Neural cell (in vitro differentiated cells): ENCODE data around the gene ATF2. TPM values are rescaled to one million over a fixed set of nuclear protein-coding genes. Genes with fewer than 3 reads are reported as not detected.

ENCODE experiments used
- H2AFZ ChIP-seq: fragments of 200-600, 300-800 bp; sonication (generic), shearing (Covaris generic); 2 replicates; pipeline ENCODE4 v1.6.0; 2014; ENCODE audit warnings: low read depth, mild to moderate bottlenecking, antibody characterized with exemption, low read length, moderate library complexity
- H3F3A ChIP-seq: fragments of 200-600 bp; shearing (Covaris generic); 2 replicates; pipeline ENCODE4 v1.6.1; 2016; ENCODE audit warnings: mild to moderate bottlenecking, moderate library complexity, mixed read lengths, antibody characterized with exemption, low read length; ENCODE audit not compliant: insufficient read depth, poor library complexity, severe bottlenecking
- H3K27ac ChIP-seq: fragments of 200-600, 300-800 bp; sonication (generic), shearing (Covaris generic); 2 replicates; pipeline ENCODE4 v1.5.1; 2014; ENCODE audit warnings: mild to moderate bottlenecking, low read length, moderate library complexity
- H3K27me3 ChIP-seq: fragments of 300-800, 200-600 bp; sonication (generic), shearing (Covaris generic); 2 replicates; pipeline ENCODE4 v1.6.0; 2014; ENCODE audit warnings: mild to moderate bottlenecking, low read depth, low read length, moderate library complexity; ENCODE audit not compliant: insufficient read depth
- H3K36me3 ChIP-seq: fragments of 300-800, 200-600 bp; sonication (generic), shearing (Covaris generic); 2 replicates; pipeline ENCODE4 v1.5.1; 2014; ENCODE audit warnings: mild to moderate bottlenecking, antibody characterized with exemption, low read length, moderate library complexity; ENCODE audit not compliant: insufficient read depth
- H3K4me2 ChIP-seq: fragments of 300-800, 200-600 bp; sonication (generic), shearing (Covaris generic); 2 replicates; pipeline ENCODE4 v1.6.0; 2014; ENCODE audit warnings: mild to moderate bottlenecking, low read length
- H3K4me3 ChIP-seq: fragments of 300-800, 200-600 bp; sonication (generic), shearing (Covaris generic); 2 replicates; pipeline ENCODE4 v1.5.1; 2014; ENCODE audit warnings: mild to moderate bottlenecking, low read length, moderate library complexity
- H3K79me2 ChIP-seq: fragments of 200-600 bp; shearing (Covaris generic); replicated peaks from 2 replicates; pipeline ENCODE4 v1.6.0; 2014; ENCODE audit warnings: mild to moderate bottlenecking, low read length, moderate library complexity; ENCODE audit not compliant: insufficient read depth
- H3K9ac ChIP-seq: fragments of 300-800, 200-600 bp; sonication (generic), shearing (Covaris generic); 2 replicates; pipeline ENCODE4 v1.6.1; 2016; ENCODE audit warnings: mild to moderate bottlenecking, low read length, mixed read lengths
- H3K9me2 ChIP-seq: fragments of 200-600 bp; shearing (Covaris generic); 2 replicates; pipeline ENCODE4 v1.6.1; 2016; ENCODE audit warnings: mild to moderate bottlenecking, low read length, mixed read lengths; ENCODE audit not compliant: insufficient read depth
- H3K9me3 ChIP-seq: fragments of 200-600, 300-800 bp; sonication (generic), shearing (Covaris generic); 2 replicates; pipeline ENCODE4 v1.6.1; 2016; ENCODE audit warnings: mild to moderate bottlenecking, mixed run types, low read length, moderate library complexity, mixed read lengths
- H4K20me1 ChIP-seq: fragments of 200-600 bp; shearing (Covaris generic); 2 replicates; pipeline ENCODE4 v1.6.1; 2016; ENCODE audit warnings: mild to moderate bottlenecking, mixed run types; ENCODE audit not compliant: insufficient read depth
- EP300 ChIP-seq: fragments of 450-650 bp; conservative IDR thresholded peaks from 2 replicates; pipeline ENCODE4 v1.6.1; 2014; ENCODE audit warnings: antibody characterized with exemption, mild to moderate bottlenecking, moderate library complexity; ENCODE audit not compliant: poor library complexity, severe bottlenecking
- EZH2 ChIP-seq: fragments of 200-600, 300-800 bp; shearing (Covaris generic), sonication (generic); IDR thresholded peaks from 2 replicates; pipeline ENCODE4 v1.6.1; 2014; ENCODE audit warnings: antibody characterized with exemption, low read length, borderline replicate concordance, mild to moderate bottlenecking; ENCODE audit not compliant: insufficient read depth, poor library complexity, severe bottlenecking
- MXI1 ChIP-seq: fragments of 450-650 bp; conservative IDR thresholded peaks from 2 replicates; pipeline ENCODE4 v1.6.1; 2014; ENCODE audit warnings: antibody characterized with exemption, mild to moderate bottlenecking; ENCODE audit not compliant: poor library complexity, severe bottlenecking
- POLR2AphosphoS5 ChIP-seq: IDR thresholded peaks from 2 replicates; pipeline ENCODE4 v1.6.1; 2012
- RAD21 ChIP-seq: fragments of 450-650 bp; conservative IDR thresholded peaks from 2 replicates; pipeline ENCODE4 v1.6.1; 2014; ENCODE audit warnings: antibody characterized with exemption, mild to moderate bottlenecking, moderate library complexity
- SMC3 ChIP-seq: fragments of 450-650 bp; conservative IDR thresholded peaks from 2 replicates; pipeline ENCODE4 v1.6.1; 2014; ENCODE audit warnings: antibody characterized with exemption, mild to moderate bottlenecking, moderate library complexity; ENCODE audit not compliant: poor library complexity
- TAF1 ChIP-seq: IDR thresholded peaks from 2 replicates; pipeline ENCODE4 v1.6.1; 2012; ENCODE audit warnings: low read depth
- polyA plus RNA-seq: library from polyadenylated mRNA; depleted of rRNA; stranded (reverse); fragments of >200 nt; gene quantifications from 2 replicates; pipeline ENCODE4 v1.2.3, GENCODE V29; 2014
- TF ChIP-seq, protein P1 (sequence below): fragments of 450-650 bp; IDR thresholded peaks from 2 replicates; pipeline ENCODE4 v1.5.1; 2014; ENCODE audit warnings: antibody characterized with exemption, mild to moderate bottlenecking, moderate library complexity; ENCODE audit not compliant: poor library complexity, severe bottlenecking
- TF ChIP-seq, protein P2 (sequence below): IDR thresholded peaks from 2 replicates; pipeline ENCODE4 v1.6.1; 2012; ENCODE audit warnings: borderline replicate concordance

Gene ATF2
- polyA plus RNA-seq, 1 donor from 2014 or later, result 93.4 TPM

DNA sequence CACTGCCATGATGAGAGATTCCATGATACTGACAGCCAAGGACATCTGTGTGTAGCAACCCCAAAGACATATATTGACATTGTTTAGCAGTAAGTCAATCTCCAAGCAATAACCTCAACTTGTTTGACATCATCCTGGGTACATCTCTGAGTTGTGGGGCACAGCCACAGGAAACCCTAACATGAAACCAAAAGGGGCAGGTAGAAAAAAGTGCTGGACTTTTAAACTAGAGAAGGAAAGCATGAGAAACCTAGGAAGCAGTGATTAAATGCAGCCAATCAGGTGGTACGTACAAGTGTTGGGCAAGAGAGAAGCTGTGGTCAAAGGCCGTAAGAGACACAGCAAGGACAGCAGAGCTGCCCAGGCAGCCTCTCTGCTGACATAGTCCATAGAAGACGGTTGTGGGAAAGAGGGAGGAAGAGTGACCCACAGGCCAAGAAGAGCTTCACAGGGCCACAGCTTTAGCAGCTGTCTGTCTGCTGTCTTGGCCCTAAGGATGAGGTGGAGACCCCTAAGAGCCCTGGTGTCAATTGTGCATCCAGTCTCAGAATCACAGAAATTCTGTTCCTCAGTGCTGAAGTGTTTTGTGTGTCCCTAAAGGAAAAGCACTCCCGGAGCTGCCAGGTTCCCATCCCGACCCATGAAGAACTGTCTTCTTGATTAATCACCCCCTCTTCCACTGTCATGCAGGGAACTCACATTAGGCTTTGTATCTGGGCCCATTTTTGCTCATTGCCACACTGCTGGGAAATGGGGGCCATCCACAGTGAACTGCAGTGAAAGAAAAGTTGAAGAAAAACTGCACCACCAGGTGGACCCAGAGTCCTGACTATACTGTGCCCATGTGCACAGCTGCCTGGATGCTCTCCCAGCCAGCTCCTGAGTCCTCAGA, 137.4 kb downstream of the ATF2 start:
- Histone ChIP-seq H3K9me2 (no peaks in the 10 kb centered on the region), H4K20me1 (no peaks in the 10 kb centered on the region), H3K9ac (no peak overlapping the region), H3K79me2 (no peaks in the 10 kb centered on the region), H3K9me3 (no peaks in the 10 kb centered on the region), H3K4me3 (no peak overlapping the region), H3K4me2 (no peak overlapping the region), H2AFZ (no peak overlapping the region), H3K27me3 (no peaks in the 10 kb centered on the region), H3K36me3 (no peaks in the 10 kb centered on the region), H3F3A (no peaks in the 10 kb centered on the region), H3K27ac (no peak overlapping the region)
- no peak for TF ChIP-seq SMC3
- TF ChIP-seq POLR2AphosphoS5, result no peak
- no peak for TF ChIP-seq TAF1
- peak; percentile 12 for TF ChIP-seq RAD21
- TF ChIP-seq, protein P1, sequence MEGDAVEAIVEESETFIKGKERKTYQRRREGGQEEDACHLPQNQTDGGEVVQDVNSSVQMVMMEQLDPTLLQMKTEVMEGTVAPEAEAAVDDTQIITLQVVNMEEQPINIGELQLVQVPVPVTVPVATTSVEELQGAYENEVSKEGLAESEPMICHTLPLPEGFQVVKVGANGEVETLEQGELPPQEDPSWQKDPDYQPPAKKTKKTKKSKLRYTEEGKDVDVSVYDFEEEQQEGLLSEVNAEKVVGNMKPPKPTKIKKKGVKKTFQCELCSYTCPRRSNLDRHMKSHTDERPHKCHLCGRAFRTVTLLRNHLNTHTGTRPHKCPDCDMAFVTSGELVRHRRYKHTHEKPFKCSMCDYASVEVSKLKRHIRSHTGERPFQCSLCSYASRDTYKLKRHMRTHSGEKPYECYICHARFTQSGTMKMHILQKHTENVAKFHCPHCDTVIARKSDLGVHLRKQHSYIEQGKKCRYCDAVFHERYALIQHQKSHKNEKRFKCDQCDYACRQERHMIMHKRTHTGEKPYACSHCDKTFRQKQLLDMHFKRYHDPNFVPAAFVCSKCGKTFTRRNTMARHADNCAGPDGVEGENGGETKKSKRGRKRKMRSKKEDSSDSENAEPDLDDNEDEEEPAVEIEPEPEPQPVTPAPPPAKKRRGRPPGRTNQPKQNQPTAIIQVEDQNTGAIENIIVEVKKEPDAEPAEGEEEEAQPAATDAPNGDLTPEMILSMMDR, result peak; percentile 31
- TF ChIP-seq EP300, result no peak

DNA sequence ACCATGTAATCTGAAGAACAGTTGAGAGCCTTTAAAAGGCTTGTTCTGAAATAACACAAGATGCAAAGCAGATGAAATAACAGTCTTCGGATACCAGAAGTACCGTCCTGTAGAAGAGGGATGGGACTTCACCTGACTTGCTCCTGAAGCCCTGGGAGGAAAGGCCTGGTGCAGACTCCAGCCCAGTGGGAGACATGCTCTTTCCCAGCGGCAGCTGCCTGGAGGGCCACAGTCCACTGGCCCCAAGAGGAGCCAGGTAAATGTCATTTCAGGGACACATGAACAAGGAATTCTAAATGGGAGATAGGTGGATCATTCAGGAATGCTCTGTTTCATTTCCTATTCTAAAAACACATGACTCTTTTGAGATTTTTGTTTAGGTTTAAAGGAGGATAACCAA, 140.2 kb downstream of the ATF2 start:
- Histone ChIP-seq H3K4me2 (no peak overlapping the region), H3K79me2 (no peaks in the 10 kb centered on the region), H4K20me1 (no peaks in the 10 kb centered on the region), H3K4me3 (no peak overlapping the region), H3K9me2 (no peaks in the 10 kb centered on the region), H3F3A (no peaks in the 10 kb centered on the region), H3K27ac (no peak overlapping the region), H3K9me3 (no peaks in the 10 kb centered on the region), H3K27me3 (no peaks in the 10 kb centered on the region), H2AFZ (no peak overlapping the region), H3K9ac (no peak overlapping the region), H3K36me3 (no peaks in the 10 kb centered on the region)
- TF ChIP-seq EZH2 (no peak), SMC3 (no peak), TAF1 (no peak), EP300 (no peak), POLR2AphosphoS5 (no peak), RAD21 (no peak), MXI1 (no peak)
- TF ChIP-seq, protein P2, sequence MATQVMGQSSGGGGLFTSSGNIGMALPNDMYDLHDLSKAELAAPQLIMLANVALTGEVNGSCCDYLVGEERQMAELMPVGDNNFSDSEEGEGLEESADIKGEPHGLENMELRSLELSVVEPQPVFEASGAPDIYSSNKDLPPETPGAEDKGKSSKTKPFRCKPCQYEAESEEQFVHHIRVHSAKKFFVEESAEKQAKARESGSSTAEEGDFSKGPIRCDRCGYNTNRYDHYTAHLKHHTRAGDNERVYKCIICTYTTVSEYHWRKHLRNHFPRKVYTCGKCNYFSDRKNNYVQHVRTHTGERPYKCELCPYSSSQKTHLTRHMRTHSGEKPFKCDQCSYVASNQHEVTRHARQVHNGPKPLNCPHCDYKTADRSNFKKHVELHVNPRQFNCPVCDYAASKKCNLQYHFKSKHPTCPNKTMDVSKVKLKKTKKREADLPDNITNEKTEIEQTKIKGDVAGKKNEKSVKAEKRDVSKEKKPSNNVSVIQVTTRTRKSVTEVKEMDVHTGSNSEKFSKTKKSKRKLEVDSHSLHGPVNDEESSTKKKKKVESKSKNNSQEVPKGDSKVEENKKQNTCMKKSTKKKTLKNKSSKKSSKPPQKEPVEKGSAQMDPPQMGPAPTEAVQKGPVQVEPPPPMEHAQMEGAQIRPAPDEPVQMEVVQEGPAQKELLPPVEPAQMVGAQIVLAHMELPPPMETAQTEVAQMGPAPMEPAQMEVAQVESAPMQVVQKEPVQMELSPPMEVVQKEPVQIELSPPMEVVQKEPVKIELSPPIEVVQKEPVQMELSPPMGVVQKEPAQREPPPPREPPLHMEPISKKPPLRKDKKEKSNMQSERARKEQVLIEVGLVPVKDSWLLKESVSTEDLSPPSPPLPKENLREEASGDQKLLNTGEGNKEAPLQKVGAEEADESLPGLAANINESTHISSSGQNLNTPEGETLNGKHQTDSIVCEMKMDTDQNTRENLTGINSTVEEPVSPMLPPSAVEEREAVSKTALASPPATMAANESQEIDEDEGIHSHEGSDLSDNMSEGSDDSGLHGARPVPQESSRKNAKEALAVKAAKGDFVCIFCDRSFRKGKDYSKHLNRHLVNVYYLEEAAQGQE, result no peak
- TF ChIP-seq, protein P1, result no peak
